ENCODE measurements around the gene MMAA.

MMAA gene

GRCh38 chr4:145681518-145681917, 62.3 kb downstream of the MMAA start:
- Histone ChIP-seq H3K9ac (ENCODE audit: low read depth, low read length, poor library complexity) (no peak overlapping the region), H3K27ac (replicated peaks; ENCODE audit: low read length) (no peak overlapping the region), H4K8ac (ENCODE audit: low read depth, low read length) (no peak overlapping the region), H2BK12ac (ENCODE audit: low read length) (no peak overlapping the region), H3K18ac (ENCODE audit: low read length) (no peak overlapping the region), H3K14ac (ENCODE audit: low read length) (no peak overlapping the region), H3K4ac (ENCODE audit: low read length) (no peak overlapping the region), H2AFZ (ENCODE audit: low read length) (no peak overlapping the region), H2BK5ac (ENCODE audit: low read length) (no peak overlapping the region), H3K27me3 (ENCODE audit: control insufficient read depth in 3 of 3, insufficient read depth in 3 of 3, low read depth in 1 of 3, low read length in 3 of 3) (no peaks in the 10 kb centered on the region), H3K79me1 (ENCODE audit: low read depth, low read length) (no peaks in the 10 kb centered on the region), H3K9me3 (replicated peaks in 1 of 2; ENCODE audit: control insufficient read depth in 2 of 2, insufficient read depth in 1 of 2, low read depth in 1 of 2, low read length in 2 of 2) (peaks cover 0 to 14% of the 10 kb centered on the region in 2 donors), H3K23ac (ENCODE audit: low read depth, low read length, poor library complexity) (no peak overlapping the region), H3K4me2 (ENCODE audit: insufficient read depth, low read length, poor library complexity, severe bottlenecking) (no peak overlapping the region), H2BK120ac (ENCODE audit: low read depth, low read length) (no peak overlapping the region), H2BK15ac (ENCODE audit: low read length) (no peak overlapping the region), H3K4me1 (ENCODE audit: control insufficient read depth in 2 of 2, insufficient read depth in 1 of 2, low read depth in 1 of 2, low read length in 2 of 2) (peaks cover 6% of the 10 kb centered on the region in 2 donors), H2AK5ac (ENCODE audit: low read depth, low read length) (no peak overlapping the region), H4K91ac (ENCODE audit: low read depth, low read length, poor library complexity) (no peak overlapping the region), H3K36me3 (replicated peaks in 1 of 2; ENCODE audit: control insufficient read depth in 2 of 2, insufficient read depth in 2 of 2, low read length in 2 of 2) (no peaks in the 10 kb centered on the region), H3K4me3 (ENCODE audit: low read length in 2 of 2) (no peak overlapping the region)
- DNase-seq (ENCODE audit: low spot score): no peak

- no peak overlapping the region for H4K91ac ChIP-seq (ENCODE audit: low read depth, low read length, poor library complexity)
- H3K9ac ChIP-seq (ENCODE audit: low read depth, low read length, poor library complexity): no peak overlapping the region
- no peaks in the 10 kb centered on the region for H3K27me3 ChIP-seq (ENCODE audit: control insufficient read depth in 3 of 3, insufficient read depth in 3 of 3, low read depth in 1 of 3, low read length in 3 of 3)
- peaks cover 0 to 14% of the 10 kb centered on the region in 2 donors for H3K9me3 ChIP-seq (replicated peaks in 1 of 2; ENCODE audit: control insufficient read depth in 2 of 2, insufficient read depth in 1 of 2, low read depth in 1 of 2, low read length in 2 of 2)
- H3K79me1 ChIP-seq (ENCODE audit: low read depth, low read length): no peaks in the 10 kb centered on the region
- H3K4me3 ChIP-seq (ENCODE audit: low read length in 2 of 2): no peak overlapping the region
- H3K23ac ChIP-seq (ENCODE audit: low read depth, low read length, poor library complexity): no peak overlapping the region
- H2AK5ac ChIP-seq (ENCODE audit: low read depth, low read length): no peak overlapping the region
- H3K27ac ChIP-seq (replicated peaks; ENCODE audit: low read length): no peak overlapping the region
- no peak overlapping the region for H2AFZ ChIP-seq (ENCODE audit: low read length)
- H3K14ac ChIP-seq (ENCODE audit: low read length): no peak overlapping the region
- DNase-seq (ENCODE audit: low spot score): no peak
- H3K4me1 ChIP-seq (ENCODE audit: control insufficient read depth in 2 of 2, insufficient read depth in 1 of 2, low read depth in 1 of 2, low read length in 2 of 2): peaks cover 6% of the 10 kb centered on the region in 2 donors
- H3K18ac ChIP-seq (ENCODE audit: low read length): no peak overlapping the region
- no peak overlapping the region for H3K4ac ChIP-seq (ENCODE audit: low read length)
- no peak overlapping the region for H2BK120ac ChIP-seq (ENCODE audit: low read depth, low read length)
- no peak overlapping the region for H3K4me2 ChIP-seq (ENCODE audit: insufficient read depth, low read length, poor library complexity, severe bottlenecking)
- H2BK15ac ChIP-seq (ENCODE audit: low read length): no peak overlapping the region
- H3K36me3 ChIP-seq (replicated peaks in 1 of 2; ENCODE audit: control insufficient read depth in 2 of 2, insufficient read depth in 2 of 2, low read length in 2 of 2): no peaks in the 10 kb centered on the region
- no peak overlapping the region for H4K8ac ChIP-seq (ENCODE audit: low read depth, low read length)
- no peak overlapping the region for H2BK5ac ChIP-seq (ENCODE audit: low read length)
- no peak overlapping the region for H2BK12ac ChIP-seq (ENCODE audit: low read length)
- no CpG with 5 or more reads among the region's 1 CpG for WGBS, 2 donors (ENCODE audit: extremely low coverage in 2 of 2, insufficient read length in 2 of 2, insufficient replicate concordance in 1 of 2)
Observed at GRCh38 chr4:145681956-145682355, 62.8 kb downstream of the MMAA start.

GRCh38 chr4:145686991-145687390, 67.8 kb downstream of the MMAA start:
- peaks cover 0 to 8% of the 10 kb centered on the region in 2 donors for H3K9me3 ChIP-seq (replicated peaks in 1 of 2; ENCODE audit: control insufficient read depth in 2 of 2, insufficient read depth in 1 of 2, low read depth in 1 of 2, low read length in 2 of 2)

GRCh38 chr4:145690610-145691009, 71.4 kb downstream of the MMAA start:
- Histone ChIP-seq H3K9me3 (replicated peaks in 1 of 2; ENCODE audit: control insufficient read depth in 2 of 2, insufficient read depth in 1 of 2, low read depth in 1 of 2, low read length in 2 of 2) (peaks cover 0 to 5% of the 10 kb centered on the region in 2 donors), H3K23ac (ENCODE audit: low read depth, low read length, poor library complexity) (no peak overlapping the region), H3K4me2 (ENCODE audit: insufficient read depth, low read length, poor library complexity, severe bottlenecking) (no peak overlapping the region), H3K36me3 (replicated peaks in 1 of 2; ENCODE audit: control insufficient read depth in 2 of 2, insufficient read depth in 2 of 2, low read length in 2 of 2) (no peaks in the 10 kb centered on the region), H2BK5ac (ENCODE audit: low read length) (no peak overlapping the region), H3K27me3 (ENCODE audit: control insufficient read depth in 3 of 3, insufficient read depth in 3 of 3, low read depth in 1 of 3, low read length in 3 of 3) (no peaks in the 10 kb centered on the region), H2BK15ac (ENCODE audit: low read length) (no peak overlapping the region), H3K18ac (ENCODE audit: low read length) (no peak overlapping the region), H2AFZ (ENCODE audit: low read length) (no peak overlapping the region), H3K4me3 (ENCODE audit: low read length in 2 of 2) (no peak overlapping the region), H2AK5ac (ENCODE audit: low read depth, low read length) (no peak overlapping the region), H3K4ac (ENCODE audit: low read length) (no peak overlapping the region), H4K91ac (ENCODE audit: low read depth, low read length, poor library complexity) (no peak overlapping the region), H3K27ac (replicated peaks; ENCODE audit: low read length) (no peak overlapping the region), H2BK120ac (ENCODE audit: low read depth, low read length) (no peak overlapping the region), H3K4me1 (ENCODE audit: control insufficient read depth in 2 of 2, insufficient read depth in 1 of 2, low read depth in 1 of 2, low read length in 2 of 2) (no peaks in the 10 kb centered on the region), H3K79me1 (ENCODE audit: low read depth, low read length) (no peaks in the 10 kb centered on the region), H4K8ac (ENCODE audit: low read depth, low read length) (no peak overlapping the region), H2BK12ac (ENCODE audit: low read length) (no peak overlapping the region), H3K9ac (ENCODE audit: low read depth, low read length, poor library complexity) (no peak overlapping the region), H3K14ac (ENCODE audit: low read length) (no peak overlapping the region)
- DNase-seq (ENCODE audit: low spot score): no peak
- no CpG with 5 or more reads among the region's 3 CpGs for WGBS, 2 donors (ENCODE audit: extremely low coverage in 2 of 2, insufficient read length in 2 of 2, insufficient replicate concordance in 1 of 2)

More at GRCh38 chr4:145686991-145687390, 67.8 kb downstream of the MMAA start:
- no peak overlapping the region for H3K4ac ChIP-seq (ENCODE audit: low read length)
- H3K9ac ChIP-seq (ENCODE audit: low read depth, low read length, poor library complexity): no peak overlapping the region
- H3K14ac ChIP-seq (ENCODE audit: low read length): no peak overlapping the region
- H3K36me3 ChIP-seq (replicated peaks in 1 of 2; ENCODE audit: control insufficient read depth in 2 of 2, insufficient read depth in 2 of 2, low read length in 2 of 2): no peaks in the 10 kb centered on the region
- H2AK5ac ChIP-seq (ENCODE audit: low read depth, low read length): no peak overlapping the region
- H3K27me3 ChIP-seq (ENCODE audit: control insufficient read depth in 3 of 3, insufficient read depth in 3 of 3, low read depth in 1 of 3, low read length in 3 of 3): no peaks in the 10 kb centered on the region
- no peak overlapping the region for H3K27ac ChIP-seq (replicated peaks; ENCODE audit: low read length)
- H2BK5ac ChIP-seq (ENCODE audit: low read length): no peak overlapping the region
- H2BK120ac ChIP-seq (ENCODE audit: low read depth, low read length): no peak overlapping the region
- no CpG with 5 or more reads among the region's 2 CpGs for WGBS, 2 donors (ENCODE audit: extremely low coverage in 2 of 2, insufficient read length in 2 of 2, insufficient replicate concordance in 1 of 2)
- H3K4me2 ChIP-seq (ENCODE audit: insufficient read depth, low read length, poor library complexity, severe bottlenecking): no peak overlapping the region
- no peak overlapping the region for H2BK15ac ChIP-seq (ENCODE audit: low read length)
- H4K91ac ChIP-seq (ENCODE audit: low read depth, low read length, poor library complexity): no peak overlapping the region
- DNase-seq (ENCODE audit: low spot score): no peak
- H2AFZ ChIP-seq (ENCODE audit: low read length): no peak overlapping the region
- no peak overlapping the region for H2BK12ac ChIP-seq (ENCODE audit: low read length)
- H3K18ac ChIP-seq (ENCODE audit: low read length): no peak overlapping the region
- H3K23ac ChIP-seq (ENCODE audit: low read depth, low read length, poor library complexity): no peak overlapping the region
- H3K4me1 ChIP-seq (ENCODE audit: control insufficient read depth in 2 of 2, insufficient read depth in 1 of 2, low read depth in 1 of 2, low read length in 2 of 2): no peaks in the 10 kb centered on the region
- no peak overlapping the region for H4K8ac ChIP-seq (ENCODE audit: low read depth, low read length)
- no peaks in the 10 kb centered on the region for H3K79me1 ChIP-seq (ENCODE audit: low read depth, low read length)
- H3K4me3 ChIP-seq (ENCODE audit: low read length in 2 of 2): no peak overlapping the region

Data from neuronal stem cell (in vitro differentiated cells).